ENCODE measurements around the gene PLPP3. TPM values are rescaled to one million over a fixed set of nuclear protein-coding genes. Genes with fewer than 3 reads are reported as not detected.
A peak's percentile ranks its signal among the peaks of the same experiment; 100 is the strongest.

The PLPP3 gene
- total RNA-seq, 4 donors from 2014 or later: 76.3 to 315 (median 140) TPM

- Histone ChIP-seq H3K36me3 (no peaks in the 10 kb centered on the region), H3K9me3 (no peaks in the 10 kb centered on the region), H3K27ac (no peak overlapping the region), H3K4me1 (peaks cover 0 to 9% of the 10 kb centered on the region in 2 donors), H3K4me3 (no peak overlapping the region), H3K27me3 (no peaks in the 10 kb centered on the region)
- no peak for DNase-seq
- no peak for TF ChIP-seq POLR2A (IDR thresholded peaks at IDR 0.05)
- TF ChIP-seq CTCF (IDR thresholded peaks at IDR 0.05): no peak
- intact Hi-C loops (cut with DNase I; ENCODE audit: low total_unique reads): no loop called here
Measured at GRCh38 chr1:56473582-56474270, 105.6 kb downstream of the PLPP3 start.

GRCh38 chr1:56472860-56473259 lies 106.5 kb downstream of the PLPP3 start:
- no peak for TF ChIP-seq POLR2A (IDR thresholded peaks at IDR 0.05)
- no peak for TF ChIP-seq CTCF (IDR thresholded peaks at IDR 0.05)
- no peak overlapping the region for H3K27ac ChIP-seq
- peaks cover 0 to 9% of the 10 kb centered on the region in 2 donors for H3K4me1 ChIP-seq
- intact Hi-C loops (cut with DNase I; ENCODE audit: low total_unique reads): no loop called here
- no peak for DNase-seq
- no peak overlapping the region for H3K4me3 ChIP-seq
- no peaks in the 10 kb centered on the region for H3K36me3 ChIP-seq
- no peaks in the 10 kb centered on the region for H3K9me3 ChIP-seq
- no peaks in the 10 kb centered on the region for H3K27me3 ChIP-seq

- Histone ChIP-seq H3K27ac (peak overlapping the region in 1 of 2 donors; percentile 53), H3K27me3 (no peaks in the 10 kb centered on the region), H3K36me3 (no peaks in the 10 kb centered on the region), H3K4me3 (no peak overlapping the region), H3K4me1 (peaks cover 0 to 9% of the 10 kb centered on the region in 2 donors), H3K9me3 (no peaks in the 10 kb centered on the region)
- TF ChIP-seq POLR2A (IDR thresholded peaks at IDR 0.05) (no peak), CTCF (IDR thresholded peaks at IDR 0.05) (no peak)
- intact Hi-C loops (cut with DNase I; ENCODE audit: low total_unique reads): no loop called here
- DNase-seq: no peak
Measured at GRCh38 chr1:56469640-56470371, 109.6 kb downstream of the PLPP3 start.

- H3K4me1 ChIP-seq: peaks cover 0 to 9% of the 10 kb centered on the region in 2 donors
- no peak overlapping the region for H3K4me3 ChIP-seq
- intact Hi-C loops (cut with DNase I; ENCODE audit: low total_unique reads): no loop called here
- H3K27ac ChIP-seq: peak overlapping the region; percentile 18 to 53
- no peaks in the 10 kb centered on the region for H3K9me3 ChIP-seq
- no peaks in the 10 kb centered on the region for H3K36me3 ChIP-seq
- no peaks in the 10 kb centered on the region for H3K27me3 ChIP-seq
- TF ChIP-seq CTCF (IDR thresholded peaks at IDR 0.05) (no peak), POLR2A (IDR thresholded peaks at IDR 0.05) (no peak)
- DNase-seq: no peak
Measured at GRCh38 chr1:56468518-56468917, 110.8 kb downstream of the PLPP3 start.

- DNase-seq: no peak
- Histone ChIP-seq H3K27ac (no peak overlapping the region), H3K4me1 (peaks cover 0 to 9% of the 10 kb centered on the region in 2 donors), H3K36me3 (no peaks in the 10 kb centered on the region), H3K9me3 (no peaks in the 10 kb centered on the region), H3K4me3 (no peak overlapping the region), H3K27me3 (no peaks in the 10 kb centered on the region)
- intact Hi-C loops (cut with DNase I; ENCODE audit: low total_unique reads): no loop called here
- TF ChIP-seq POLR2A (IDR thresholded peaks at IDR 0.05): no peak
- no peak for TF ChIP-seq CTCF (IDR thresholded peaks at IDR 0.05)
Measured at GRCh38 chr1:56466538-56466937, 112.8 kb downstream of the PLPP3 start.

All from uterus (tissue), 4 donors.